ENCODE results near the gene SCUBE3.

SCUBE3 gene

GRCh38 chr6:35273822-35274559, 60.2 kb downstream of the SCUBE3 start:
- no peak for DNase-seq

- DNase-seq: no peak
Observed at GRCh38 chr6:35275744-35276260, 62.0 kb downstream of the SCUBE3 start.

- no peak for DNase-seq
Observed at GRCh38 chr6:35278708-35279107, 65.0 kb downstream of the SCUBE3 start.

GRCh38 chr6:35280903-35281302, 67.1 kb downstream of the SCUBE3 start:
- no peak for DNase-seq

DNA sequence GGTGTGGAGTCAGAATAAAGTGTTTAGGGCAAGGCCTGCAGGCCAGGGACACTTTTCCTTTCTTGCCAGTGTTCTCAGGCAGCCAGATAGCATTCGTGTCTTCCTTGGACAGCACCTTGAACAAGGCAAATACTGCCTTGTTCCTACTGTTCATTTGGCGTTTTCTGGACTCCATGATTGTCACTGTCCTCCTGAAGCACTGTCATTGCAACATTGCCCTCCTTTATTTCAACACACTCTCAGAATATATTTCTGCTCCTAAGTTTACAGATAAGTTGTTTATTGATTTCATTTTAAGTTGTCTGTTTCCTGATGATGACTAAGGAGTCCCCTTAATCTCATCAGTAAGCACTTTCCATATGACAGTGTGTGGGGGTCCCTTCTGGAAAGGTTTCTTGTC, 68.7 kb downstream of the SCUBE3 start:
- DNase-seq: no peak

DNA sequence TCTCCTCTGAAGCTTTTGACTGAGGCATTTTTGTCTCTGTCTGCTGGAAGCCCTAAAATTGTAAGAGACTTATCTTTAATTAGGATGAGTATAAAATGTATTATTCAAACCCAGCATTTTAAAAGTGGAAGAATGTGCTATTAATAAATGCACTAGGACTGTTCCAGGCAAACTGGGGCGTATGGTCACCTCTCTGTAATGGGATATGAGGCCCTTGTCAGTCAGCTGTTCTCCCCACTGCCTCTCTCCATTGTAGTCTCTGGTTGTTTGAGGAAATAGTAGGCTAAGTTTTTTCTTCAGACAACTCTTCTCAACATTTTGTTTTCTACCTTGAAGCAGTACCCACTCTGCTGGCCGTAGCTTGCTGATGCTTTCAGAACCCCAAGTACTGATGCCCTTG, 69.6 kb downstream of the SCUBE3 start:
- DNase-seq: no peak

DNA sequence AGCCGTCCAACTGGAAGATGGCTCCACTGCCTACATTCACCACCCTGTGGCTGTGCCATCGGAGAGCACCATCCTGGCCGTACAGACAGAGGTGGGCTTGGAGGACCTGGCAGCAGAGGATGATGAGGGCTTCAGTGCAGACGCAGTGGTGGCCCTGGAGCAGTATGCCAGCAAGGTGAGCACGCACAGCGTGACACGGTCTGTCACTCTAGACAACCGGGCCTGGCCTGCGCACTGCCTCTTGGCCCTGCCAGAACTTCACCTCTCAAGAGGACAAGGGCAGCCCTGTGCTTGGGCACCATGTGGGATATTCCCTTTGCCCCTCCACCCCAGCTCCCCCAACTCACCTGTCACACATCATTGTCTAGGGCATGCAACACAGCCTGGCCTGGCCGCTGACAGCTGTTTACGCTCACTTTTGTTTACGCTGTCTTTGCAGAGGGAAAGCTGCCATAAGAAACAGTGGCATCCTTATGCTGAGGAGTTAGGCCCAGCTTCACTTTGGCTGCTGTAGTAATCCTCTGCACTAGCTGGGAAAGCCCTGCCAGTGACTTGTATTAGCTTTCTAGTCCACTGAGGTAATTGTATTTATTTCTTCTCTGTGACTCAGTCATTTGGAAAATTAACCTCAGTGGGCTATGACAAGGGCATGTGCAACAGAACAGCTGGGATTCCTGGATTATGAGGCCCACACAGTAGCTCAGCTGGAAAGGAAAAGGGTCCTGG, 74.1 kb downstream of the SCUBE3 start:
- no peak for DNase-seq

DNA sequence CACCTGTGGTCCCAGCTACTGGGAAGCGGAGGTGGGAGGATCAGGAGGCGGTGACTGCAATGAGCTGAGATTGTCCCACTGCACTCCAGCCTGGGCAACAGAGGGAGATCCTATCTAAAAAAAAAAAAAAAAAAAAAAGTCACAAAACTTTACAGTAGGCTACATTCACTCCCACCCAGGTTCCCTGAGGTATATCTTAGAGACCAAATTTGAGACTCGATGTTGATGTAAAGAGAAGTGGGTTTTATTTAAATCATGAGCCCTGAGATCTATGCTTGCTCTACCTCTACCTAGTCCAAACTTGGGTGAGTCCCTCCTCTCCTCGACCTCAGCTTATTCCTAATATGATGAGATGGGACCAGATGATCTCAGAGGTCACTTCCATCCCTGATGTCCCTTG, 75.1 kb downstream of the SCUBE3 start:
- DNase-seq: no peak

GRCh38 chr6:35291491-35291890, 77.7 kb downstream of the SCUBE3 start:
- DNase-seq: no peak

- DNase-seq: no peak
Observed at GRCh38 chr6:35292494-35292893, 78.7 kb downstream of the SCUBE3 start.

DNA sequence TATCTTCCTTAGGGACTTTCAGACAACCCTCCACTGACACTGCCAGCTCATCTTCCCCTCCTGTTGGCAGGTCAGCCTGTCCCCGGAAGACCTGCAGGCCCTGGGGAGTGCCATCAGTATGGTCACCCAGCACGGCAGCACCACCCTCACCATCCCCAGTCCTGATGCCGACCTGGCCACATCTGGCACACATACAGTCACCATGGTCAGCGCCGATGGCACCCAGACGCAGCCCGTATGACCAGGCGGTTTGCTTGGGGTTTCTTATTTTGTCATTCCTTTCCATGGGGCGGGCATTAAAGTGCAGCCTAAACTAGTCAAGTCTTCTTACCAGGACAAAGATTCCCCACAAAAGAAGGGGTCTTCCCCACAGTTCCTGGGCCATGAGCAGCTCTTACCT, 79.9 kb downstream of the SCUBE3 start:
- no peak for DNase-seq

- DNase-seq: peak; percentile 25
Observed at GRCh38 chr6:35294308-35294945, 80.7 kb downstream of the SCUBE3 start.

- no peak for DNase-seq
Observed at GRCh38 chr6:35295036-35295435, 81.3 kb downstream of the SCUBE3 start.

- DNase-seq: no peak
Observed at GRCh38 chr6:35295521-35296315, 82.0 kb downstream of the SCUBE3 start.

GRCh38 chr6:35296931-35297600, 83.3 kb downstream of the SCUBE3 start:
- DNase-seq: no peak

DNA sequence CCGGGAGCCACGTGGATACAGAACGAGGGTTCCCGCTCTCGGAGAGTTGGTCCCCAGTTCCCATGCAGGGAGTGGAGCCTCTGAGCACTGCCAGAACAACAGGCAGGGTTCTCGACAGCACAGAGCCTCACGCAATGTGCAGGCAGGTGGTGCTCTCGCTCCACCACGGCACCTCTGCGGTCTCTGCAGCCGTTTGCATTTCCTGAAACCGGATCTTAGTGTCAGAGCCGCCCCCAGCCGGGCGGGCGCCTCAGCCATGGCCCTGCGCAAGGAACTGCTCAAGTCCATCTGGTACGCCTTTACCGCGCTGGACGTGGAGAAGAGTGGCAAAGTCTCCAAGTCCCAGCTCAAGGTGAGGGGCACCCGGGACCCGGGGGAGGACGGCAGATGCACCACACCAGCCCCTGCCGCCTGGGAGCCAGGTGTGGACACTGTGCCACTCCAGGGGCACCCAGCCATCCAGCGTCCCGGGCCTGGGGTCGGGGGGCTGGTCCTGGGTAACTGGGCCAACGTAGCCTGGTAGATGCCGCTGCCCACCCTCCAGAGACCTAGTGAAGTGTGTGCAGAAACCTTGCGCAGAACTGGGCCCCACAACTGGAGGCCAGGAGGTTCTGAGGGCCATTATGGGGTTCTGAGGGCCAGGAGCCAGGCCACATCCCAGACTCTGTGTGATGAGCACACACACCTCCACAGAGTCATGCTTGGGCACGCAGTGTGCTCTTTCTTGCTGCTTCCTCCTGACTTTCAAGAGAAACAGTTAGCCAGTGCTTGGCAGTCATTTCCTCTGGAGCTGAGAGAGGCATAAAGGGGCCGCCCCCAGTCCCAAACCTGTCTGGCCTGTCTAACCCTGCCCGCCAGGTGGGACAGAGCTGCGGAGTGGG, 84.1 kb downstream of the SCUBE3 start, which contains the start of gene DEF6:
Gene DEF6, plus strand, starts transcription at position 218 of the 881 bp plus-strand sequence. Its CDS starts 39 bp downstream, at position 257.
- peak; percentile 68 for DNase-seq

- DNase-seq: no peak
Observed at GRCh38 chr6:35298625-35299140, 84.9 kb downstream of the SCUBE3 start.

DNA sequence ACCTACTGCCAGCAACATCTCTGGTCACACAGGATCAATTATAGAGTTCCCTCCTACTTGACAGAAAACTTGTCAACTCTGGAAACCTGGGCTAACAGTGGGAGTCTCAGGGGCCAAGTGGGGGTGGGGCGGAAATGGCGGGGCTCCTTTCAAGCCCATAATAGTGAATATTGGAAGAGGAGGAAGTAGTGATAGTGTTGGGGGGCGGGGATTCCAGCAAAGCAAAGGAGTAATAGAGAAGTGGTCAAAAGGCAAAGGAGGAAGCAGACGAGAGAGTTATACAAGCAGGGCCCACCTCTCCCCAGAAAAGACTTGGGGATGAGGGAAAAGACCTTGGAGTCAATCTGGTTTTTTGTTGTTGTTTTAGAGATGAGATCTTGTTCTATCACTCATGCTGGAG, 85.9 kb downstream of the SCUBE3 start:
- no peak for DNase-seq

DNA sequence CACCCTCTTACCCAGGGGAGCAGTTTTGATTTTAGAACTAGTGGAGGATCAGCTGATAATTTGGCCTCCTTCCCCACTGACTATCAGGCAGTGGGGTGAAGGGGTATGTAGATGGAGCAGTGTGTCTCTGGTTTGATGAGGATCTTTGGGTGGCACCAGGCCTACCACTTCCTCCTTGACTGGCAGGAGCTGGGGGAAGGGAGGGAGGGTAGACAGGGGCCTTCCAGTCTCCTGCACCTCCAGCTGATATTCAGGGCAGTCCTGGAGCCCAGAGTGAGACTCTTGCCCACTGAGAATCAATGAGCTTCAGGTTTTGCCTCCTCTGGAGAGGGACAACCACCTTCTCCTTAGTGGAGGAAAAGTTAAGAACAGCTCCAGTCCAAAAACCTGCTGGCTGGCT, 87.1 kb downstream of the SCUBE3 start:
- DNase-seq: no peak
